Measurements from ENCODE around the gene IMMP2L. TPM values are rescaled to one million over a fixed set of nuclear protein-coding genes. Genes with fewer than 3 reads are reported as not detected.

IMMP2L gene
- polyA plus RNA-seq, 1 of the 3 experiments (the other 2 are of a cell fraction): 10.7 TPM

DNA sequence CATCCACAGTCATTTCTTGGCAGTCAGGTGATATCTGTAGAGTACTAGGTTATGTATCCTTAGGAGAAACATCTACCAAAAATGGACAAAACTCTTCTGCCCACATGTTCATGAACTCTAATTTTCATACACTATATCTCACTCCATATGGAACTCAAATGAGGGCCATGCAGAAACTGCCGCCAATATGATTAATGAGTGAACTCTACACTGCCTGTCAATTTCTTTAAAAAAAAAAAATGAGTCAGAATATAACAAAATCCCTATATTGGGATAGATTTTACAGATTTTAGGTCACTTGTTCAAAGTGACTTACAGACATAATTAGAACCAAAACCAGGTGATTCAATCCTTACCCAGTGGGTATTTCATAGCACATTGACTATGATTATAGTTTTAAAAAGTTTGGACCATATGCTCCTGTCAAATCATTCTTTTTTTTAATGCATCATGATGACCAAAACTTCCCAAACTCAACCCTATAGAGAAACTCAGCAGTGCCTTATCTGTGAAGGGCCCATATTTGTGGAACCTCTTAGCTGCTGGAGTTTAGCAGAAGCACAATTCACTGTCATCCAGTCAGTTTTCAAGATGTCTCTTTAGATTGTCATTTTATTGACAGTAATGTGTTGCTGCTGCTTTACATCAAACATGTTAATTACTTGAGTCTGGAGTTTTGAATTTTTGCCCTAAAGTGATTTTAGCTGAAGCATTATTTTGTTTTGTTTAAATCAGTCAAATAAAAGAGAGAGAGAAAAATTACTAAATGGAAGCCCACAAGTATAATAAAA lies 460.2 kb downstream of the IMMP2L start (continued):
- TF ChIP-seq RAD21 (IDR thresholded peaks at IDR 0.05; ENCODE audit: low read length) (peak; percentile 48), FOSL2 (IDR thresholded peaks at IDR 0.05; ENCODE audit: borderline replicate concordance, low read depth) (no peak), JUND (IDR thresholded peaks at IDR 0.05) (peak; percentile 37), EZH2phosphoT487 (IDR thresholded peaks at IDR 0.05; ENCODE audit: borderline replicate concordance, low read depth) (no peak), RXRA (IDR thresholded peaks at IDR 0.05; ENCODE audit: borderline replicate concordance, low read depth) (no peak), SMC3 (IDR thresholded peaks at IDR 0.05; ENCODE audit: low read depth, low read length) (peak; percentile 26; the same call in 1 of the 2 replicates), EP300 (IDR thresholded peaks at IDR 0.05; ENCODE audit: borderline replicate concordance in 1 of 2, low read depth in 1 of 2, low read length in 1 of 2) (peak; percentile 33 to 100; a peak in 3 of 4 replicates), MXI1 (IDR thresholded peaks at IDR 0.05; ENCODE audit: low read depth, low read length) (peak; percentile 84), FOXJ3 (CRISPR knock-in tag; IDR thresholded peaks at IDR 0.05) (peak; percentile 95), TCF12 (IDR thresholded peaks at IDR 0.05) (peak; percentile 86), SIN3A (IDR thresholded peaks at IDR 0.05; ENCODE audit: borderline replicate concordance, low read depth, low read length) (no peak), GATA2 (CRISPR knock-in tag; IDR thresholded peaks at IDR 0.05) (peak; percentile 98), TEAD4 (IDR thresholded peaks at IDR 0.05; ENCODE audit: borderline replicate concordance, insufficient read depth) (peak; percentile 70; the same call in 1 of the 2 replicates), RCOR1 (IDR thresholded peaks at IDR 0.05; ENCODE audit: low read length) (peak; percentile 99), FOXM1 (IDR thresholded peaks at IDR 0.05; ENCODE audit: low read depth) (no peak), NRF1 (IDR thresholded peaks at IDR 0.05; ENCODE audit: low read depth, low read length) (no peak)
- TF ChIP-seq, protein P1, sequence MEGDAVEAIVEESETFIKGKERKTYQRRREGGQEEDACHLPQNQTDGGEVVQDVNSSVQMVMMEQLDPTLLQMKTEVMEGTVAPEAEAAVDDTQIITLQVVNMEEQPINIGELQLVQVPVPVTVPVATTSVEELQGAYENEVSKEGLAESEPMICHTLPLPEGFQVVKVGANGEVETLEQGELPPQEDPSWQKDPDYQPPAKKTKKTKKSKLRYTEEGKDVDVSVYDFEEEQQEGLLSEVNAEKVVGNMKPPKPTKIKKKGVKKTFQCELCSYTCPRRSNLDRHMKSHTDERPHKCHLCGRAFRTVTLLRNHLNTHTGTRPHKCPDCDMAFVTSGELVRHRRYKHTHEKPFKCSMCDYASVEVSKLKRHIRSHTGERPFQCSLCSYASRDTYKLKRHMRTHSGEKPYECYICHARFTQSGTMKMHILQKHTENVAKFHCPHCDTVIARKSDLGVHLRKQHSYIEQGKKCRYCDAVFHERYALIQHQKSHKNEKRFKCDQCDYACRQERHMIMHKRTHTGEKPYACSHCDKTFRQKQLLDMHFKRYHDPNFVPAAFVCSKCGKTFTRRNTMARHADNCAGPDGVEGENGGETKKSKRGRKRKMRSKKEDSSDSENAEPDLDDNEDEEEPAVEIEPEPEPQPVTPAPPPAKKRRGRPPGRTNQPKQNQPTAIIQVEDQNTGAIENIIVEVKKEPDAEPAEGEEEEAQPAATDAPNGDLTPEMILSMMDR (IDR thresholded peaks at IDR 0.05): no peak
- TF ChIP-seq, protein P2, sequence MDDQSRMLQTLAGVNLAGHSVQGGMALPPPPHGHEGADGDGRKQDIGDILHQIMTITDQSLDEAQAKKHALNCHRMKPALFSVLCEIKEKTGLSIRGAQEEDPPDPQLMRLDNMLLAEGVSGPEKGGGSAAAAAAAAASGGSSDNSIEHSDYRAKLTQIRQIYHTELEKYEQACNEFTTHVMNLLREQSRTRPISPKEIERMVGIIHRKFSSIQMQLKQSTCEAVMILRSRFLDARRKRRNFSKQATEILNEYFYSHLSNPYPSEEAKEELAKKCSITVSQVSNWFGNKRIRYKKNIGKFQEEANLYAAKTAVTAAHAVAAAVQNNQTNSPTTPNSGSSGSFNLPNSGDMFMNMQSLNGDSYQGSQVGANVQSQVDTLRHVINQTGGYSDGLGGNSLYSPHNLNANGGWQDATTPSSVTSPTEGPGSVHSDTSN (IDR thresholded peaks at IDR 0.05): peak; percentile 75
- TF ChIP-seq, protein P3, sequence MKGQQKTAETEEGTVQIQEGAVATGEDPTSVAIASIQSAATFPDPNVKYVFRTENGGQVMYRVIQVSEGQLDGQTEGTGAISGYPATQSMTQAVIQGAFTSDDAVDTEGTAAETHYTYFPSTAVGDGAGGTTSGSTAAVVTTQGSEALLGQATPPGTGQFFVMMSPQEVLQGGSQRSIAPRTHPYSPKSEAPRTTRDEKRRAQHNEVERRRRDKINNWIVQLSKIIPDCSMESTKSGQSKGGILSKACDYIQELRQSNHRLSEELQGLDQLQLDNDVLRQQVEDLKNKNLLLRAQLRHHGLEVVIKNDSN (IDR thresholded peaks at IDR 0.05; ENCODE audit: borderline replicate concordance, low read depth): no peak
- TF ChIP-seq, protein P4, sequence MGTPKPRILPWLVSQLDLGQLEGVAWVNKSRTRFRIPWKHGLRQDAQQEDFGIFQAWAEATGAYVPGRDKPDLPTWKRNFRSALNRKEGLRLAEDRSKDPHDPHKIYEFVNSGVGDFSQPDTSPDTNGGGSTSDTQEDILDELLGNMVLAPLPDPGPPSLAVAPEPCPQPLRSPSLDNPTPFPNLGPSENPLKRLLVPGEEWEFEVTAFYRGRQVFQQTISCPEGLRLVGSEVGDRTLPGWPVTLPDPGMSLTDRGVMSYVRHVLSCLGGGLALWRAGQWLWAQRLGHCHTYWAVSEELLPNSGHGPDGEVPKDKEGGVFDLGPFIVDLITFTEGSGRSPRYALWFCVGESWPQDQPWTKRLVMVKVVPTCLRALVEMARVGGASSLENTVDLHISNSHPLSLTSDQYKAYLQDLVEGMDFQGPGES (IDR thresholded peaks at IDR 0.05; ENCODE audit: low read depth, low read length): no peak

Measured in SK-N-SH (cell line).